Central memory CD8-positive, alpha-beta T cell (primary cell): ENCODE measurements around the gene CDKAL1.
A peak's percentile ranks its signal among the peaks of the same experiment; 100 is the strongest.
"Not testable (repeated sequence)": the region's sequence is repeated elsewhere in the genome, so short reads cannot be mapped to it uniquely, and the experiment has no call there.

Source experiments
- ATAC-seq: fragments of 150-1000 bp; cut with Tn5 transposase; replicated peaks from 2 replicates; pipeline ENCODE4 v1.10.0; 2022; ENCODE audit warnings: mild to moderate bottlenecking, moderate FRiP score, moderate number of reproducible peaks; ENCODE audit not compliant: poor library complexity, severe bottlenecking; ENCODE audit errors: extremely low read depth
- DNase-seq, 2 donors: peaks; one replicate each; pipeline ENCODE4 v3.0.0; 2021; ENCODE audit warnings: low spot score in 2 of 2
- H3K27ac Mint-ChIP-seq: one replicate; pipeline ENCODE4 v1.8.0; 2022; ENCODE audit warnings: low read depth, mild to moderate bottlenecking, moderate library complexity, mixed read lengths
- H3K27me3 Mint-ChIP-seq: one replicate; pipeline ENCODE4 v1.8.0; 2022; ENCODE audit warnings: mixed read lengths
- H3K36me3 Mint-ChIP-seq: one replicate; pipeline ENCODE4 v1.8.0; 2022; ENCODE audit warnings: mild to moderate bottlenecking, moderate library complexity, mixed read lengths; ENCODE audit not compliant: insufficient read depth
- H3K4me1 Mint-ChIP-seq: one replicate; pipeline ENCODE4 v1.8.0; 2022; ENCODE audit warnings: mixed read lengths
- H3K4me3 Mint-ChIP-seq: one replicate; pipeline ENCODE4 v1.8.0; 2022; ENCODE audit warnings: mild to moderate bottlenecking, moderate library complexity, mixed read lengths
- H3K9me3 Mint-ChIP-seq: one replicate; pipeline ENCODE4 v1.8.0; 2022; ENCODE audit warnings: mixed read lengths

Gene CDKAL1

GRCh38 chr6:20533746-20534294 lies 437 bp upstream of the CDKAL1 start:
- Mint-ChIP-seq H3K4me1 (peaks cover 33% of the 10 kb centered on the region), H3K36me3 (peaks cover 17% of the 10 kb centered on the region), H3K27ac (peak overlapping the region; percentile 93)

GRCh38 chr6:20538131-20538662 lies 3.9 kb downstream of the CDKAL1 start:
- ATAC-seq (no peak), DNase-seq (no peak)
- no peaks in the 10 kb centered on the region for H3K27me3 Mint-ChIP-seq
- no peak overlapping the region for H3K27ac Mint-ChIP-seq
- H3K4me3 Mint-ChIP-seq: no peak overlapping the region
- H3K36me3 Mint-ChIP-seq: peaks cover 27% of the 10 kb centered on the region
- peaks cover 59% of the 10 kb centered on the region for H3K4me1 Mint-ChIP-seq
- H3K9me3 Mint-ChIP-seq: no peaks in the 10 kb centered on the region

More at GRCh38 chr6:20533746-20534294, 437 bp upstream of the CDKAL1 start:
- ATAC-seq (no peak), DNase-seq (no peak)
- Mint-ChIP-seq H3K4me3 (peak overlapping the region; percentile 97), H3K27me3 (no peaks in the 10 kb centered on the region), H3K9me3 (no peaks in the 10 kb centered on the region)

GRCh38 chr6:20538907-20539306 lies 4.7 kb downstream of the CDKAL1 start:
- no peak overlapping the region for H3K27ac Mint-ChIP-seq
- H3K9me3 Mint-ChIP-seq: no peaks in the 10 kb centered on the region
- DNase-seq: no peak
- H3K4me1 Mint-ChIP-seq: peaks cover 62% of the 10 kb centered on the region
- no peaks in the 10 kb centered on the region for H3K27me3 Mint-ChIP-seq
- no peak overlapping the region for H3K4me3 Mint-ChIP-seq
- H3K36me3 Mint-ChIP-seq: peaks cover 27% of the 10 kb centered on the region
- ATAC-seq: no peak

- no peaks in the 10 kb centered on the region for H3K27me3 Mint-ChIP-seq
- H3K27ac Mint-ChIP-seq: no peak overlapping the region
- no peak overlapping the region for H3K4me3 Mint-ChIP-seq
- H3K4me1 Mint-ChIP-seq: peaks cover 62% of the 10 kb centered on the region
- no peaks in the 10 kb centered on the region for H3K9me3 Mint-ChIP-seq
- H3K36me3 Mint-ChIP-seq: peaks cover 25% of the 10 kb centered on the region
- ATAC-seq: no peak
- DNase-seq: no peak
Measured at GRCh38 chr6:20539387-20539786, 5.1 kb downstream of the CDKAL1 start.

- Mint-ChIP-seq H3K27me3 (no peaks in the 10 kb centered on the region), H3K4me3 (no peak overlapping the region), H3K36me3 (peaks cover 20% of the 10 kb centered on the region), H3K4me1 (peaks cover 52% of the 10 kb centered on the region), H3K27ac (no peak overlapping the region), H3K9me3 (no peaks in the 10 kb centered on the region)
- DNase-seq: no peak
- ATAC-seq: no peak
Measured at GRCh38 chr6:20540683-20541082, 6.4 kb downstream of the CDKAL1 start.

GRCh38 chr6:20541382-20541781 lies 7.1 kb downstream of the CDKAL1 start:
- Mint-ChIP-seq H3K27ac (no peak overlapping the region), H3K9me3 (no peaks in the 10 kb centered on the region), H3K36me3 (peaks cover 24% of the 10 kb centered on the region), H3K4me3 (no peak overlapping the region), H3K4me1 (peaks cover 45% of the 10 kb centered on the region), H3K27me3 (no peaks in the 10 kb centered on the region)
- ATAC-seq: no peak
- DNase-seq: no peak

GRCh38 chr6:20542927-20543602 lies 8.8 kb downstream of the CDKAL1 start:
- no peaks in the 10 kb centered on the region for H3K9me3 Mint-ChIP-seq
- ATAC-seq (no peak), DNase-seq (no peak)
- peaks cover 31% of the 10 kb centered on the region for H3K36me3 Mint-ChIP-seq
- H3K4me1 Mint-ChIP-seq: peaks cover 37% of the 10 kb centered on the region
- H3K27me3 Mint-ChIP-seq: no peaks in the 10 kb centered on the region
- H3K27ac Mint-ChIP-seq: peak overlapping the region; percentile 35
- H3K4me3 Mint-ChIP-seq: no peak overlapping the region

- H3K4me1 Mint-ChIP-seq: peaks cover 2% of the 10 kb centered on the region
- no peaks in the 10 kb centered on the region for H3K27me3 Mint-ChIP-seq
- DNase-seq (no peak), ATAC-seq (no peak)
- no peaks in the 10 kb centered on the region for H3K9me3 Mint-ChIP-seq
- H3K27ac Mint-ChIP-seq: no peak overlapping the region
- H3K4me3 Mint-ChIP-seq: no peak overlapping the region
- peaks cover 39% of the 10 kb centered on the region for H3K36me3 Mint-ChIP-seq
Measured at GRCh38 chr6:20548264-20548663, 14.0 kb downstream of the CDKAL1 start.

GRCh38 chr6:20549398-20549797 lies 15.1 kb downstream of the CDKAL1 start:
- H3K4me1 Mint-ChIP-seq, DNase-seq, H3K9me3 Mint-ChIP-seq, H3K27ac Mint-ChIP-seq, H3K27me3 Mint-ChIP-seq, ATAC-seq, H3K4me3 Mint-ChIP-seq: not testable (repeated sequence)
- H3K36me3 Mint-ChIP-seq: peaks cover 41% of the 10 kb centered on the region

GRCh38 chr6:20554326-20554725 lies 20.1 kb downstream of the CDKAL1 start:
- H3K9me3 Mint-ChIP-seq: no peaks in the 10 kb centered on the region
- no peak overlapping the region for H3K4me3 Mint-ChIP-seq
- peaks cover 27% of the 10 kb centered on the region for H3K36me3 Mint-ChIP-seq
- no peak overlapping the region for H3K27ac Mint-ChIP-seq
- H3K27me3 Mint-ChIP-seq: no peaks in the 10 kb centered on the region
- H3K4me1 Mint-ChIP-seq: no peaks in the 10 kb centered on the region
- no peak for ATAC-seq
- DNase-seq: no peak

- peaks cover 27% of the 10 kb centered on the region for H3K36me3 Mint-ChIP-seq
- H3K27me3 Mint-ChIP-seq: no peaks in the 10 kb centered on the region
- no peak for ATAC-seq
- no peak for DNase-seq
- no peak overlapping the region for H3K4me3 Mint-ChIP-seq
- H3K27ac Mint-ChIP-seq: no peak overlapping the region
- no peaks in the 10 kb centered on the region for H3K9me3 Mint-ChIP-seq
- no peaks in the 10 kb centered on the region for H3K4me1 Mint-ChIP-seq
Measured at GRCh38 chr6:20554817-20555216, 20.6 kb downstream of the CDKAL1 start.

GRCh38 chr6:20559924-20560551 lies 25.8 kb downstream of the CDKAL1 start:
- H3K27ac Mint-ChIP-seq: no peak overlapping the region
- DNase-seq: no peak
- H3K36me3 Mint-ChIP-seq: peaks cover 10% of the 10 kb centered on the region
- H3K27me3 Mint-ChIP-seq: no peaks in the 10 kb centered on the region
- H3K4me1 Mint-ChIP-seq: peaks cover 3% of the 10 kb centered on the region
- ATAC-seq: no peak
- no peak overlapping the region for H3K4me3 Mint-ChIP-seq
- H3K9me3 Mint-ChIP-seq: no peaks in the 10 kb centered on the region

- Mint-ChIP-seq H3K27me3 (no peaks in the 10 kb centered on the region), H3K36me3 (peaks cover 3% of the 10 kb centered on the region), H3K4me1 (peaks cover 7% of the 10 kb centered on the region), H3K27ac (no peak overlapping the region), H3K9me3 (no peaks in the 10 kb centered on the region), H3K4me3 (no peak overlapping the region)
- ATAC-seq: no peak
- no peak for DNase-seq
Measured at GRCh38 chr6:20563377-20563776, 29.1 kb downstream of the CDKAL1 start.
